OCI-LY7 (cell line): ENCODE measurements around the gene PDPN. TPM values are rescaled to one million over a fixed set of nuclear protein-coding genes. Genes with fewer than 3 reads are reported as not detected.

Source experiments
- BruUV-seq: library from RNA; stranded (reverse); fragments of 400-500 nt; replicated peaks from 2 replicates; lab custom pipeline; 2021; lab: Mats Ljungman, UMichigan
- CTCF ChIA-PET: fragments of 300-600 bp; sonication (Branson Sonifier 250); formaldehyde crosslinking; loops from one replicate; lab custom pipeline; 2022; ENCODE audit warnings: antibody characterized with exemption; ENCODE audit not compliant: unreplicated experiment; lab: Charles Lee
- POLR2A ChIA-PET: fragments of 300-600 bp; sonication (Branson Sonifier 250); formaldehyde crosslinking; loops from one replicate; lab custom pipeline; 2022; ENCODE audit warnings: antibody characterized with exemption; lab: Charles Lee
- DNase-seq: peaks from one replicate; pipeline ENCODE4 v3.0.0-alpha.2; 2015; ENCODE audit warnings: low spot score
- H2AFZ ChIP-seq: fragments of 200-600 bp; sonication (generic), shearing (Covaris generic); 2 replicates; pipeline ENCODE4 v1.6.1; 2014; ENCODE audit warnings: mild to moderate bottlenecking, antibody characterized with exemption, low read length, moderate library complexity
- H3K27ac ChIP-seq: fragments of 200-600 bp; sonication (generic); 2 replicates; pipeline ENCODE4 v1.5.1; 2014; ENCODE audit warnings: mixed run types, low read depth, mild to moderate bottlenecking, moderate library complexity, low read length, inconsistent platforms; ENCODE audit not compliant: poor library complexity, severe bottlenecking
- H3K36me3 ChIP-seq: fragments of 200-600 bp; sonication (generic); 2 replicates; pipeline ENCODE4 v1.6.1; 2014; ENCODE audit warnings: mild to moderate bottlenecking, antibody characterized with exemption, low read length, moderate library complexity, mixed read lengths; ENCODE audit not compliant: insufficient read depth
- H3K4me1 ChIP-seq: fragments of 200-600 bp; sonication (generic); 2 replicates; pipeline ENCODE4 v1.5.1; 2014; ENCODE audit warnings: mild to moderate bottlenecking, low read length; ENCODE audit not compliant: insufficient read depth, poor library complexity, severe bottlenecking
- H3K4me2 ChIP-seq: fragments of 200-600 bp; sonication (generic); 2 replicates; pipeline ENCODE4 v1.6.1; 2014; ENCODE audit warnings: mild to moderate bottlenecking, low read length
- H3K4me3 ChIP-seq: fragments of 200-600 bp; sonication (generic); 2 replicates; pipeline ENCODE4 v1.5.1; 2014; ENCODE audit warnings: mild to moderate bottlenecking, low read depth, low read length; ENCODE audit not compliant: poor library complexity, severe bottlenecking
- H3K79me2 ChIP-seq: fragments of 200-600 bp; sonication (generic); 2 replicates; pipeline ENCODE4 v1.6.1; 2016; ENCODE audit warnings: low read depth, mild to moderate bottlenecking, low read length, moderate library complexity, mixed read lengths; ENCODE audit not compliant: insufficient read depth
- H3K9me2 ChIP-seq: fragments of 200-600 bp; sonication (generic); 2 replicates; pipeline ENCODE4 v1.6.1; 2016; ENCODE audit warnings: mild to moderate bottlenecking, low read length, mixed read lengths; ENCODE audit not compliant: insufficient read depth
- H3K9me3 ChIP-seq: fragments of 200-600 bp; sonication (generic); 2 replicates; pipeline ENCODE4 v1.6.1; 2014; ENCODE audit warnings: mild to moderate bottlenecking, mixed run types, low read length, mixed read lengths
- H4K20me1 ChIP-seq: fragments of 200-600 bp; sonication (generic); 2 replicates; pipeline ENCODE4 v1.6.1; 2014; ENCODE audit warnings: mild to moderate bottlenecking, antibody characterized with exemption, low read length, moderate library complexity, mixed read lengths; ENCODE audit not compliant: insufficient read depth
- EZH2phosphoT487 ChIP-seq: fragments of 200-600 bp; sonication (generic); IDR thresholded peaks from 2 replicates; pipeline ENCODE4 v1.6.1; 2018; ENCODE audit warnings: low read depth, borderline replicate concordance, mild to moderate bottlenecking, mixed run types, antibody characterized with exemption, low read length, moderate library complexity, mixed read lengths
- intact Hi-C: fragments of 100-400 bp; cut with micrococcal nuclease; formaldehyde crosslinking; loops from one replicate; pipeline ENCODE4 v1.10.0; 2022; ENCODE audit not compliant: unreplicated experiment
- total RNA-seq, 2 experiments: library from RNA; depleted of rRNA in 1 of 2; stranded (reverse); fragments of >200 nt in 1 of 2; shearing (Covaris generic) in 1 of 2; gene quantifications; 2 replicates each; pipeline ENCODE4 v1.2.3, GENCODE V29; 2014 to 2022
- TF ChIP-seq, protein P1 (sequence below): fragments of 200-600 bp; sonication (generic); conservative IDR thresholded peaks from 2 replicates; pipeline ENCODE4 v1.5.1; 2014; ENCODE audit warnings: mild to moderate bottlenecking, antibody characterized with exemption, low read length, moderate library complexity, mixed read lengths

Gene PDPN
- total RNA-seq, 2 experiments from 2014 or later = not detected

DNA sequence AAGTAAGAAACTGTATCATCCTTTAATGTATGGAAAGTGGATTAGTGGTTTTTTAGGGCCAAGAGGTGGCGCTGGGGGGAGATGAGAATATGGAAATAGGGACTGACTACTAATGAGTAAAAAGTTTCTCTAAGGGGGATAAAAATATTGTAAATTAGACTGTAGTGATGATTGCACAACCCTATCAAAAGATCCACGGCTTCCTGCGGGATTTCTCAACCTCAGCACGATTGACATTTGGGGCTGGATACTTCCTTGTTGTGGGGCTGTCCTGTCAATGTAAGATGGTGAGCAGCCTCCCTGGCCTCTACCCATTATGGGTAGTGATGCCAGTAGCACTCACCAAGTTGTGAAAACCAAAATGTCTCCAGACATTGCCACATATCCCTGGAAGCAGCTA, 80.3 kb downstream of the PDPN start:
- intact Hi-C loops = loop anchor here (2.0 kb wide), 1 partner anchor 297 kb away; no protein-coding TSS in a partner anchor
- Histone ChIP-seq H2AFZ (peak overlapping the region; percentile 56; the same call in 1 of the 2 replicates), H3K9me2 (no peaks in the 10 kb centered on the region), H3K4me3 (no peak overlapping the region), H3K79me2 (no peaks in the 10 kb centered on the region), H3K27ac (no peak overlapping the region), H3K4me1 (peaks cover 55% of the 10 kb centered on the region), H3K4me2 (no peak overlapping the region), H3K9me3 (no peaks in the 10 kb centered on the region), H3K36me3 (no peaks in the 10 kb centered on the region), H4K20me1 (no peaks in the 10 kb centered on the region)
- DNase-seq = no peak
- ChIA-PET CTCF (no interaction called here), POLR2A (no interaction called here)
- BruUV-seq = no TSS peak
- TF ChIP-seq EZH2phosphoT487 = no peak
- TF ChIP-seq, protein P1, sequence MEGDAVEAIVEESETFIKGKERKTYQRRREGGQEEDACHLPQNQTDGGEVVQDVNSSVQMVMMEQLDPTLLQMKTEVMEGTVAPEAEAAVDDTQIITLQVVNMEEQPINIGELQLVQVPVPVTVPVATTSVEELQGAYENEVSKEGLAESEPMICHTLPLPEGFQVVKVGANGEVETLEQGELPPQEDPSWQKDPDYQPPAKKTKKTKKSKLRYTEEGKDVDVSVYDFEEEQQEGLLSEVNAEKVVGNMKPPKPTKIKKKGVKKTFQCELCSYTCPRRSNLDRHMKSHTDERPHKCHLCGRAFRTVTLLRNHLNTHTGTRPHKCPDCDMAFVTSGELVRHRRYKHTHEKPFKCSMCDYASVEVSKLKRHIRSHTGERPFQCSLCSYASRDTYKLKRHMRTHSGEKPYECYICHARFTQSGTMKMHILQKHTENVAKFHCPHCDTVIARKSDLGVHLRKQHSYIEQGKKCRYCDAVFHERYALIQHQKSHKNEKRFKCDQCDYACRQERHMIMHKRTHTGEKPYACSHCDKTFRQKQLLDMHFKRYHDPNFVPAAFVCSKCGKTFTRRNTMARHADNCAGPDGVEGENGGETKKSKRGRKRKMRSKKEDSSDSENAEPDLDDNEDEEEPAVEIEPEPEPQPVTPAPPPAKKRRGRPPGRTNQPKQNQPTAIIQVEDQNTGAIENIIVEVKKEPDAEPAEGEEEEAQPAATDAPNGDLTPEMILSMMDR = peak; percentile 63

GRCh38 chr1:13664451-13664850, 80.8 kb downstream of the PDPN start:
- no peaks in the 10 kb centered on the region for H3K36me3 ChIP-seq
- no peak overlapping the region for H3K4me3 ChIP-seq
- H3K27ac ChIP-seq = no peak overlapping the region
- H3K4me1 ChIP-seq = peaks cover 55% of the 10 kb centered on the region
- DNase-seq = no peak
- ChIA-PET CTCF (interaction anchor here (1.0 to 2.1 kb wide), 2 partner anchors 61 to 149 kb away, joined by 3 to 8 read pairs; no protein-coding TSS in a partner anchor), POLR2A (interaction anchor here (1.0 kb wide), 1 partner anchor 61 kb away, joined by 3 read pairs; no protein-coding TSS in a partner anchor)
- H3K9me3 ChIP-seq = no peaks in the 10 kb centered on the region
- H2AFZ ChIP-seq = peak overlapping the region; percentile 56; the same call in 1 of the 2 replicates
- intact Hi-C loops = loop anchor here (2.0 kb wide), 1 partner anchor 296 kb away; no protein-coding TSS in a partner anchor
- no peaks in the 10 kb centered on the region for H4K20me1 ChIP-seq
- no peaks in the 10 kb centered on the region for H3K9me2 ChIP-seq
- no peaks in the 10 kb centered on the region for H3K79me2 ChIP-seq
- no peak for TF ChIP-seq EZH2phosphoT487
- TF ChIP-seq, protein P1 = no peak
- BruUV-seq = no TSS peak
- no peak overlapping the region for H3K4me2 ChIP-seq

- Histone ChIP-seq H2AFZ (peak overlapping the region; percentile 62), H3K4me3 (peak overlapping the region; percentile 5), H3K36me3 (no peaks in the 10 kb centered on the region), H3K27ac (peak overlapping the region; percentile 46), H3K9me3 (no peaks in the 10 kb centered on the region), H3K4me2 (peak overlapping the region; percentile 40), H3K9me2 (no peaks in the 10 kb centered on the region), H3K4me1 (peaks cover 55% of the 10 kb centered on the region), H4K20me1 (no peaks in the 10 kb centered on the region), H3K79me2 (no peaks in the 10 kb centered on the region)
- DNase-seq = peak; percentile 64
- intact Hi-C loops = loop anchor here (2.0 kb wide), 1 partner anchor 34 kb away; the partner anchor contains the start of gene PRDM2
- no TSS peak for BruUV-seq
- POLR2A ChIA-PET = interaction anchor here (0.8 to 1.9 kb wide), 2 partner anchors 62 to 66 kb away, joined by 5 to 6 read pairs; no protein-coding TSS in a partner anchor
- CTCF ChIA-PET = interaction anchor here (2.1 kb wide), 1 partner anchor 60 kb away, joined by 8 read pairs; no protein-coding TSS in a partner anchor
- TF ChIP-seq, protein P1 = no peak
These were observed 82.7 kb downstream of the PDPN start for GRCh38 chr1:13666317-13666716.
